MM.1S (cell line): ENCODE data around the gene ARID3B.

Experiments used
- DNase-seq: peaks from one replicate; pipeline ENCODE4 v3.0.0-alpha.2; 2015
- H2AFZ ChIP-seq: fragments of 300-600 bp; sonication (generic); 2 replicates; pipeline ENCODE4 v1.6.0; 2016; ENCODE audit warnings: antibody characterized with exemption, low read length
- H3F3A ChIP-seq: fragments of 300-600 bp; sonication (generic); 2 replicates; pipeline ENCODE4 v1.6.1; 2016; ENCODE audit warnings: mild to moderate bottlenecking, antibody characterized with exemption, low read length, moderate library complexity, mixed read lengths; ENCODE audit not compliant: insufficient read depth
- H3K27ac ChIP-seq: fragments of 300-600 bp; sonication (generic); 2 replicates; pipeline ENCODE4 v1.5.1; 2016; ENCODE audit warnings: mild to moderate bottlenecking, low read length
- H3K27me3 ChIP-seq: fragments of 300-600 bp; sonication (generic); replicated peaks from 2 replicates; pipeline ENCODE4 v1.6.0; 2016; ENCODE audit warnings: low read length; ENCODE audit not compliant: insufficient read depth
- H3K36me3 ChIP-seq: fragments of 300-600 bp; sonication (generic); replicated peaks from 2 replicates; pipeline ENCODE4 v1.6.1; 2016; ENCODE audit warnings: mild to moderate bottlenecking, low read length, mixed read lengths; ENCODE audit not compliant: insufficient read depth
- H3K4me1 ChIP-seq: fragments of 300-600 bp; sonication (generic); 2 replicates; pipeline ENCODE4 v1.6.1; 2016; ENCODE audit warnings: low read length, mixed read lengths
- H3K4me2 ChIP-seq: fragments of 300-600 bp; sonication (generic); 2 replicates; pipeline ENCODE4 v1.6.0; 2016; ENCODE audit warnings: low read depth, low read length
- H3K4me3 ChIP-seq: fragments of 300-600 bp; sonication (generic); 2 replicates; pipeline ENCODE4 v1.5.1; 2016; ENCODE audit warnings: low read length, mixed read lengths
- H3K79me2 ChIP-seq: fragments of 300-600 bp; sonication (generic); 2 replicates; pipeline ENCODE4 v1.6.1; 2016; ENCODE audit warnings: mixed run types, low read length, mixed read lengths
- H3K9ac ChIP-seq: fragments of 300-600 bp; sonication (generic); 2 replicates; pipeline ENCODE4 v1.6.1; 2016; ENCODE audit warnings: low read length, mixed read lengths
- H3K9me2 ChIP-seq: fragments of 300-600 bp; sonication (generic); replicated peaks from 2 replicates; pipeline ENCODE4 v1.6.1; 2016; ENCODE audit warnings: mild to moderate bottlenecking, low read length, mixed read lengths; ENCODE audit not compliant: insufficient read depth
- H3K9me3 ChIP-seq: fragments of 300-600 bp; sonication (generic); replicated peaks from 2 replicates; pipeline ENCODE4 v1.6.1; 2016; ENCODE audit warnings: mild to moderate bottlenecking, low read length, mixed read lengths; ENCODE audit not compliant: insufficient read depth
- H4K20me1 ChIP-seq: fragments of 300-600 bp; sonication (generic); 2 replicates; pipeline ENCODE4 v1.6.1; 2016; ENCODE audit warnings: mild to moderate bottlenecking, low read length, moderate library complexity, mixed read lengths; ENCODE audit not compliant: insufficient read depth
- CTCF ChIP-seq: fragments of 300-600 bp; sonication (generic); IDR thresholded peaks from 2 replicates; pipeline ENCODE4 v1.5.1; 2016; ENCODE audit warnings: antibody characterized with exemption, low read length, mixed read lengths
- EZH2 ChIP-seq: fragments of 300-600 bp; sonication (generic); optimal IDR thresholded peaks from 2 replicates; pipeline ENCODE3; 2017; ENCODE audit warnings: low read depth, mild to moderate bottlenecking, antibody characterized with exemption, low read length, mixed read lengths
- EZH2phosphoT487 ChIP-seq: fragments of 300-600 bp; sonication (generic); IDR thresholded peaks from 2 replicates; pipeline ENCODE4 v1.6.1; 2018; ENCODE audit warnings: antibody characterized with exemption, low read length

Gene ARID3B

GRCh38 chr15:74545086-74545485, 4.1 kb downstream of the ARID3B start:
- peaks cover 34% of the 10 kb centered on the region for H3K4me1 ChIP-seq
- H3K27ac ChIP-seq: peak overlapping the region; percentile 93
- H3K36me3 ChIP-seq: peaks cover 8% of the 10 kb centered on the region
- H3K9ac ChIP-seq: peak overlapping the region; percentile 98
- peak overlapping the region; percentile 85 for H3K4me2 ChIP-seq
- H3K4me3 ChIP-seq: peak overlapping the region; percentile 36
- H3K9me3 ChIP-seq: no peaks in the 10 kb centered on the region
- TF ChIP-seq EZH2 (no peak), EZH2phosphoT487 (no peak), CTCF (no peak)
- H2AFZ ChIP-seq: no peak overlapping the region
- H3F3A ChIP-seq: peaks cover 61% of the 10 kb centered on the region
- no peaks in the 10 kb centered on the region for H3K9me2 ChIP-seq
- H4K20me1 ChIP-seq: no peaks in the 10 kb centered on the region
- H3K27me3 ChIP-seq: no peaks in the 10 kb centered on the region
- no peak for DNase-seq
- peaks cover 88% of the 10 kb centered on the region for H3K79me2 ChIP-seq

GRCh38 chr15:74545776-74546656, 5.0 kb downstream of the ARID3B start:
- peak overlapping the region; percentile 93 for H3K27ac ChIP-seq
- no peaks in the 10 kb centered on the region for H3K9me3 ChIP-seq
- peaks cover 39% of the 10 kb centered on the region for H3K4me1 ChIP-seq
- H3K27me3 ChIP-seq: no peaks in the 10 kb centered on the region
- H3F3A ChIP-seq: peaks cover 54% of the 10 kb centered on the region
- no peaks in the 10 kb centered on the region for H3K9me2 ChIP-seq
- H4K20me1 ChIP-seq: no peaks in the 10 kb centered on the region
- H3K4me3 ChIP-seq: peak overlapping the region; percentile 38
- H3K79me2 ChIP-seq: peaks cover 92% of the 10 kb centered on the region
- TF ChIP-seq EZH2 (no peak), CTCF (no peak), EZH2phosphoT487 (no peak)
- H3K4me2 ChIP-seq: peak overlapping the region; percentile 85
- peaks cover 10% of the 10 kb centered on the region for H3K36me3 ChIP-seq
- H2AFZ ChIP-seq: no peak overlapping the region
- peak; percentile 99 for DNase-seq
- H3K9ac ChIP-seq: peak overlapping the region; percentile 98

- no peaks in the 10 kb centered on the region for H4K20me1 ChIP-seq
Measured at GRCh38 chr15:74547616-74548015, 6.6 kb downstream of the ARID3B start.

More at GRCh38 chr15:74547616-74548015, 6.6 kb downstream of the ARID3B start:
- H3K36me3 ChIP-seq: peaks cover 10% of the 10 kb centered on the region
- no peaks in the 10 kb centered on the region for H3K27me3 ChIP-seq
- no peaks in the 10 kb centered on the region for H3K9me2 ChIP-seq
- H3K9me3 ChIP-seq: no peaks in the 10 kb centered on the region
- H3K79me2 ChIP-seq: peaks cover 93% of the 10 kb centered on the region
- TF ChIP-seq EZH2phosphoT487 (no peak), CTCF (no peak), EZH2 (no peak)
- H3K27ac ChIP-seq: peak overlapping the region; percentile 93; the same call in 1 of the 2 replicates
- peak overlapping the region; percentile 27; the same call in 1 of the 2 replicates for H3K4me3 ChIP-seq
- H2AFZ ChIP-seq: no peak overlapping the region
- DNase-seq: no peak
- peaks cover 48% of the 10 kb centered on the region for H3F3A ChIP-seq
- H3K4me2 ChIP-seq: peak overlapping the region; percentile 72
- peak overlapping the region; percentile 7; the same call in 1 of the 2 replicates for H3K9ac ChIP-seq
- peaks cover 51% of the 10 kb centered on the region for H3K4me1 ChIP-seq
